Thyroid gland (tissue), 4 donors: ENCODE data around the gene NUAK1.

Experiments used
- CTCF ChIP-seq, 6 experiments: fragments of 200-600 bp in 3 of 6; fragments of 450-650 bp in 3 of 6; sonication (generic) in 3 of 6; IDR thresholded peaks; one replicate each; pipeline ENCODE4 v1.5.1; 2016 to 2019; ENCODE audit warnings: antibody characterized with exemption in 6 of 6, mild to moderate bottlenecking in 2 of 6, inconsistent platforms in 1 of 6, moderate library complexity in 1 of 6
- POLR2A ChIP-seq, 2 donors: fragments of 450-650 bp; IDR thresholded peaks; one replicate each; pipeline ENCODE4 v1.6.1; 2017; ENCODE audit warnings: antibody characterized with exemption in 2 of 2, mild to moderate bottlenecking in 2 of 2, moderate library complexity in 1 of 2

- TF ChIP-seq CTCF (IDR thresholded peaks at IDR 0.05) (no peak), POLR2A (IDR thresholded peaks at IDR 0.05) (no peak)
These were observed 50.4 kb downstream of the NUAK1 start for GRCh38 chr12:106088246-106088808.
